GM21529 (cell line): ENCODE results near the gene PCDH9.

ENCODE experiments used
- ATAC-seq: cut with Tn5 transposase; IDR thresholded peaks from one replicate; pipeline ENCODE4 v1.9.1; 2021; ENCODE audit not compliant: unreplicated experiment

The PCDH9 gene

DNA sequence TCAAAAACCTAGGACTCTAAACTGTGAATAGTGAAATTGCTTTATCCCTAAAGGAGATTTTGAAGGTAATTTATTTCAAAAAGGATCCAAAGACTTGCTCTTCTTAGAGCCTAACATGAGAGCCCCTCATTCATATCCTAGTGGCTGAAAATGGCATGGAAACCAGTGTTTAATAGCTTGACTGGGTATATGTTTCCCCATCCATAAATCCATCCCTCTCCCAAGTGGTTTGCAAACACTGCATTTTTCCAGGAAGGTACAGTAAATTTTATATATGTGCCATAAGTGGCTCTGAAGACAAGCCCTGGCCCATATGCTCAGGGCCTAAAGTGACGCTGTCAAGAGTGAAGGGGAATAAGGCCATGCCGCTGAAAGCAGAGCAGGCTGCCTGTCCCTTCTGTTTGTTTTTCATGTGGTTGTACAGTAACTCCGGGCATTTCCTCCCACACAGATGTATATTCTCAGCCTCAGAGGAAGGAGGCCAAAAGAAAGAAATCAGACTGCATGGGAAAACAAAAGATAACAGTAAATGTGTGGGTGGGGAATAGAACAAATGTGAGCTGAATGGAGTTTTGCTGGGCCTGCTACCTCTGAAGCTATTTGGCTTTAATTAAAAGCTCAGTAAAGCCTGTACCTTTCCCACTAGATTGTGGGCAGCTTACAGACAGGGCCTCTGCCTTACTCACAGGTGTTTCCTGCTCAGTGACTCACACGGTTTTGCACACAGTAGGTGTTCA, 181.9 kb downstream of the PCDH9 start:
- peak; percentile 42 for ATAC-seq

DNA sequence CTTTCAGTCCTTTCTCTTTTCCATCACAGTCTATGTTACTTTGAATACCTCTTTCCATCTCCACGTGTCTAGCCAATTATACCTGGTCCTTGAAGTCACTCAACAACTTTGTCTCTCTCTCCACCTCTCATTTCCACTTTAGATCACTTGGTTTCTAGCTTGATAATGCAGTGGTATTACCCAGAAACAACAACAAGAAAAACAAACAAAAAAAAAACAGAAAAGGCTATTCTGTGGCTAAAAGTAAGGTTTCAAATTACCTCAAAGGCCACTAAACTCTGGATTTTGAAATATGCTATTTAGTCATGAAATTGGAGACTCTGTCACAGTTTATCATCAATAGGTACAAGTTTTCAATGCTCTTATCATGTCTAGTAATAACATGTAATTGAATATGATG, 184.8 kb downstream of the PCDH9 start:
- no peak for ATAC-seq

DNA sequence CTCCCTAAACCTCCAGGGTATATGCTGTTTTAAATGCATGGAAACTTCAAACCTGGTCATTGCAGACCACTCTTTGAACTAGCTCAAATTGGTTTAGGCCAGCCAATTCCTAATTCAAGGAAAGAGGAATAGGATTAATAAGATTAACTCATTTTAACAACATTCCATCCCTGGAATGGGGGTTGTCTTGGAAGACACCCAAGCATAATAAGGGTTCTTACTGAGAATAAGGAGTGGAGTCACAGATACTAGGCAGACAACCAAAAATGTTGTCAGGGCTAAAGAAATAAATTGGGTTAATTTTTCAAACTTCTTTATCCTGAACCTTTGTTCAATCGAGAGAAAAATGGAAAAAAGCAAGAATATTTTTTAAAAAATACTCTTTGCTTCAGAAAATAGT, 186.2 kb downstream of the PCDH9 start:
- ATAC-seq = no peak

DNA sequence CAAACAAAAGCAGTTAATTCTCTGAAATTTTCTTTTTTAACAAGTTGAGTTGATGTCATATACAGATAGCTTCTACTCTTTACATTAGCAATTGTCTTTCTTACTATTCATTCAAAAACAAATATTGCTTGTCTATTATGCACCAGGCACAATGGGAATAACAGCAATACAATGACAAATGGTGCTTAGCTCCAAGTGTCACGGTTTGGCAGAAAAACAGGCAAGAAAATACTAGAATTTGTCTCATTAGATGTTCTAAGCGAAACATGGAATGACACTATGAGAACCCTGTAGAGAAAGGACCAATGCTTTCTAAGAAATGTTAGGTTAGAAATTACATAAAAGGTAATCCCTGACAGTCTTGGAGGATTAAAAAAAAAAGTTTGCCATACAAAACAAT, 187.6 kb downstream of the PCDH9 start:
- ATAC-seq = no peak

DNA sequence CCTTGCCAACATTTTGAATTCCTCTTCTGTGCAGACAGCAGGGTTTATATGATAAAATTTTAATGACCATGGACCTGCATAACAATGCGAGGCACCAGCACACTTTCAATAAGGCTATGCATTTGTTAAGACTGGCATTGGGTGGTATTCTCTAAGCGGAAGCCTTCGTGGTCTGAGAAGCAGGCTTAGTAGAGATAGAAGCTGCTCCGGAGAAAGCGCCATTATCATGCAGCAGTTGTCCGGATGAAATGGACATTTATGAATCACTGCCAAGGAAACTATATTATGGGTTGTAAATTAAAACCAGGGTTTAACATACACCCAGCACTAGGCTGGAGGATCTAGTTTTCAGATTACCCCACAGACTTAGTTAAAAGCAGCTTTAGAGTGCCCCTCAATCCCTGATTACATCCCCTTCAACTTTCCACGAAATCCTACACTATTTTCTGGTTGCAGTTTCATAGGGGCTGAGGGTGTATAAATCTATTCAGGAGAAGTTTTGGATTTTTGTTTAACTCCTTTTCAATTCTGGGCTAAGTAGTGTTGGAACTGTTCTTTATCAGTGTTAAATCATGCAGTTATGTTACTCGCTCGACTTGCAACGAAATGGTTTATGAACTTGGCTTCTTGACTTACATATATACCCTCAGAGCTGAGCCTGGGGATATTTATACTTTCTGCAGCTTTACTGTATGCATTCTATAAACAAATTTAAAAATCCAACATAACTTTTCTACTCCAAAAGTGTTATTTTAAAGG, 193.3 kb downstream of the PCDH9 start:
- ATAC-seq = no peak

DNA sequence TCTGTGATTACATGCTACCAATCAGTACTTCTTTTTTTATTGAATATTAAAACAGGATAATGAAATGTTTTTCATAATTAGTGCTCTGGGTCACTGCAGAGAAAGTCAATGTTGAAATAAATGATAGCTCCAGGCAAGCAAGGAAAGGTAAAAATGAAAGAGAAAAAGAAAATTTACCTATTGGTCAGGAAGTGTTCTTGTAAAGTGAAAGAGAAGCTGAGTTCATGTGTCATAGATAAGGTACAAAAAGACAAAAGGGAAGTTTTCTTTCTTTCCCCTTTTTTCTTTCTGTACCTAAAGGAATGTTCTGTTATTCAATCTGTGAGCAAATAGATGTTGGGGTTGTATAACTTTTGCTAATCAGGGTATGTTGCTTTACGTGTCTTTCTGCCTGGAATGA, 197.0 kb downstream of the PCDH9 start:
- no peak for ATAC-seq

DNA sequence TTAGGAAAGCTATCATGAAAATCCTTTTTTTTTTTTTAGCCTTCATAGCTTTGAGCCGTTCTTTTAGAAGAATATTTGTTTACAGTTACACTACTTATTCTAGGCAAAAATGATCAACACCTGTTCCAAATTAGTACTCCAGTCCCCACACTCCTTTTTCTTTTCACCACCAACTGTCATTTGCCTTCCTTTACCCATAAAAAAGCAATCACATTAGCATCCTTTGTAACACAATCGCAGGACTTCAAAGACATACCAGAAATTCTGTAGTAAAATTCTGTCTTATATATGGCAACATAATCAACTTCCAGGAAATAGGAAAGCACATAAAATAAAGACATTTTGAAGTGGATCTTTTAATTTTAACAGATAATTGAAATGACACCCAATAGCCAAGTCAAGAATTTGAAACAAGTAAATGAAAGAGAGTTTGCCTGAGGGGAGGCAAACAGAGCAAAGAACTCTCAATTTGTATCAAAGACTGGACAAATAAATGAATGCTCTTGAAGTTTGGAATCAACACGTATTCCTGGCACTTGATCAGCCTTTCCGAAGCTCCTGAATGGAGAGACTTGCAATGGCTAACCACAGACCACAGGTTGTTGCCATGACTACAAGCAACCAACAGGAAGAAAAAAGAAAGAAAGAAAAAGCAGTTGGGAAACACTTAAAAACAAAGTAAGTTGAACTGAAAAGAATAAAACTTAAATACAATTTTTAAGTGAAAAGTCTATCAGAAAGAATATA, 206.8 kb downstream of the PCDH9 start:
- no peak for ATAC-seq

DNA sequence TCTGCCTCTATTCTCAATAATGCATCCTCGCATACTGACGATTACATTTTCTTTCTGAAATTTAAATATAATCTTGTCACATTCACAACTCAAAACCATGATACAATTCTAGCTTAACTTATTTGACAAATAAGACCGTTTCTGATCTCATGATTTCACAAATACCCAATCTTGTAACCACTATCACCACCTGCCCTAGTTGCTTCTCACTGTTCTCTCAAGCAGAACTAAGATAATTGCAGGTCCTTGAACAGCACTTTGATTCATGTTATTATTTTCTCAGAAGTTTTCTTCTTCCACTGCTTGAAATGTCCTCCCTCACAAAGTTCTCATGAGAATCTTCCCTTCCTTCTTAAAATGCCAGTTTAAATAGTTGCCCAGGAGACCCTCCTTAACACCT, 211.4 kb downstream of the PCDH9 start:
- ATAC-seq = no peak

DNA sequence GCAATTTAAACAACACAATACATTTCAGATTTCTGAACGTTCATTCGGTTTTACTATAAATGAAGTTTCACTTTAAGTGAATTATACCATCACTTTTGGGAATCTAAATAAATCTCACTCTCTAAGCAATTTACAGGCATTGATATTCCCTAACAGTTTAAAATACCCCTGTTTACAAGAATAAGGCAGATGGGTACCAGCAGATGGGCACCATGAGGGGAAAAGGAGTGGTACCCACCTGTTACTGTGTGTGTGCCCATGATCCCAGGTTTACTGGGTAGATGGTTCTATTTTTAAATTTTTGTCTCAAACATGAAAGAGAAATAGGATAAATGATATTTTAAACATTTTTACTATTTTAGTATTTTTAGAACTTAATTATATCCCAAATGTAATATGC, 212.9 kb downstream of the PCDH9 start:
- no peak for ATAC-seq

DNA sequence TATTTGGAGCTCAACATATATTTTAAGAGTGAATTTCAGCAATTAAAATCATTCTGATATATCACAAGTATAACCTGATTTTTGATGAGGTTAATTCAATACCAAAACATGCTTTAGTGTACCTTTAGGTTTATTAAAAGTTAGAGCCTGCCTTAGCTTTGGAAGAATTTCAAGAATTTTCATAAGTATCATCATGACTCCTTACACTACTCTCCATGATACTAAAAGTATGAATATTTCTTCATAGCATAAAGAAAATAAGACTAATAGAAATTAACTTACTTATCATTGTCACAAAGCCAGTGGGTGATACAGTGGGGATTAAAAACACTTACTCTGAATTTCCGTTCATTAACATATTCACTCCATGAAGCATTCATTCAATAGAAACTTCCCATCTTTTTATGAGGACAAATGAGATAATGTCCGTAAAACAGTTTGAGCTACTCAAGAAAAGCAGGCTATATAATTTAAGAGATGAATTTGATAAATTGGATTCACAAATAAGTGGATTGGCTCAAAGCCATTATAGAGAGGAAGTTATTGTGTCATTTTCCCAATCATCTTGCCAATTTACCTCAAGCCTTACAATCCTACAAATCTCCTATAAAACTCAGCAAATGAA, 214.0 kb downstream of the PCDH9 start:
- no peak for ATAC-seq

DNA sequence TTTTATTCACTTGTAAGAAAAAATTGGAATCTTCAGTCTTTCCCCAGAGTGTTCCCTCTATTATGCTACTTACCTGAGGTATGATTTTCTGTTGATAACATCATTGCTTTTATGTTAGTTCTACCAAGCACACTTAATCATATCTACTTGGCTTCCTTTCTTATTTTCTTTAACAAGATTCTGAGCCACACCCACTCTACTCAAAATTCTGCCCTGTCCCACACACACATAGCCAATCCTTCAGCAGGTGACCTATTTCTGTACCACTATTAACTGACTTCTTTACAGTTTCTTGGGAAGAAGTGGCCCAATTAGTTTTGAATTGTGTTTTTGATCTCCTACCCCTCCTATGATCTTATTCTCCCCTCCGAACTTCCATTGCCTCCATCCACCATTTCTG, 215.7 kb downstream of the PCDH9 start:
- ATAC-seq = no peak

DNA sequence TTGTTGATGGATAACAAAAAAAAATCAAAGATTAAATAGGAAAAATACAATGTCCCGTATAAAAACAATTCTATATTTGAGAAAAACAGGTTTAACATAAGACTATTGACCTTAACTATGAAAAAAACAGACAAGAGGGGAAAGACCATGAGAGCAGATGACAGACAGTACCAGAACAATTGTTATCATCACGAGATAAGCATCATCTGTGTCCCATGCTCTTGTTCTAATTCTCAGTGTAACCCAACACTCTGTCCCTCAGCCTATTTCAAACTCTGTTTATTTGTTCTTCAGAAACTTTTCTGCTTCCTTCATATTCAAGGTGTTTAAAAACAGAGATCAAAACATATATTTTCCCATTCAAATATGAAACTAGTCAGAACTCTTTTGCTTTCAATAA, 216.4 kb downstream of the PCDH9 start:
- ATAC-seq = no peak

DNA sequence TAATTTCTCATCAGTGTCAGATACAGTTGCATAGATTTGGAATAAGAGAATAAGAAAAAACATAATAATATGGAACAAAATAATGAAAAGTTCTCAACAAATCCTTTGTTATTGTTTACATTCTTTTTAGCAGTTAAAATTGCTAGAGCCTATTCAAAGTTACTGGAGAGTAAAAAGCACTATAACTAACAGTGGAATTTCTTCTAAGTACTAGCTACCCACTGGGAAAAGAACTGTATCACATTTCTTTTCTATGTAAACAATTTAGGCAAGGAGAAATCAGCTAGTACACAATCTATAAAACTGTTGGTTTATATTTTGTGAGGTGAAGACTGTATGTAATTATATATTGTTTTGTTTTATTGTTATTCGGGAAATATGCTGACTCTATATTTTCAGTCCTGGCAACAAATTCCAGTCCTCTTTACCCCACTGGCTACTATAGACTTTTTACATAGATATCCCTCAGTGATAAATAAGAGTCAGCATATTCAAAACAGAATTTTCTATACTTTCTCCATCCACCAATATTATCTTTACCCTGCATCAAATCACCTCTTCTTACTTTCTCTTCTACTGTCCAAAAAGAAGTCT, 222.0 kb downstream of the PCDH9 start:
- no peak for ATAC-seq

DNA sequence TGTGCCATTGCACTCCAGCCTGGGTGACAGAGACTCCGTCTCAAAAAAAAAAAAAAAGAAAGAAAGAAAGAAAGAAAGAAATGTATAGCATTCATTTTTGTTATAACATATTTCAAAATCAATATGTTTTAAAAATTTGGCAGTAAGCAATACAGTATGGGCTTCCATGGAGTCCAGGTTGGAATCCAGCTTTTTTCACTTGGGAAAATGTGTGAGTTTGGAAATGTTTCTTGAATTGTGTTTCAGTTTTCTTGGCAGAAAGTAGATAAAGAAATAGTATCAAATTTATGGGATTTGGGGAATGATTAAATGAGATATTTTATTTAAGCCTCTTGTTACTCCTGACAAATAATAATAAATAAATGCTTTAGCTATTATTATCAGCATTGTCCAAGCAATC, 225.6 kb downstream of the PCDH9 start:
- ATAC-seq = no peak

DNA sequence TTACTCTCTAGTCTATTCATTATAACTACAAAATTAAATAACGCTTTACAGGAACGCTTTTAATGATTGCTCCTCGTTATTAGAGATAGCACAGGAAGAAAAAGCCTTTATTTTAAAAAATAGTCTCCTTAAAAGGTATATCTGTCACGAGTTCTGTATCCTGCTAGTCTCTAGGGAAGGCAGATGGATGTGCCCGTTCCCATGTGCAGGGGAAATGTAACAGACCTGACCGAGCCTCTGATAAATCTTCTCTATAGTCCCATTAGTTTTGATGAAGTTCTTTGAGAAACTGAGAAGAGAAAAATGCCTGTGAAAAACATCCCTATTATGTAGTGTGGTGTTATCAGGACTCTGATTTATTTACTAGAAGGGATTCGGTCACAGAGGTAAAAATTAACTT, 226.4 kb downstream of the PCDH9 start:
- no peak for ATAC-seq

DNA sequence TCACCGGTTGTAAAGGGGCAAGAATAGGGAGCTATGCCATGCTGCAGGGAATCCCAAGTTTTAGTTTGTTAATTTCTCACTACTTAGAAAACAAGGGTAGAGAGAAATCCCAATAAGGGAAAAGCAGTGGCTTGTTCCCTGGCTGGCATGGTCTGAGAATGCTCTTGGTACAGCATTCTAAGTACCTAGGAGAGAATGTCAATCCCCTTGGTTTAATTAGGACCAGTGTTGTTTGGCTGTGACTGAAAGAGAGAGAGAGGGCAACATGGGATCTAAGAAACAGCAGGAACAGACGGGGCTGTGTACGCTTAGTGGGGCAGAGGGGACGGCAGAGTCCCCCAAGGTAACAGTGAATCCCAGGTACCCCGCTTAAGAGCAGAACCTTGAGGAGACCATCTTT, 228.8 kb downstream of the PCDH9 start:
- ATAC-seq = no peak

DNA sequence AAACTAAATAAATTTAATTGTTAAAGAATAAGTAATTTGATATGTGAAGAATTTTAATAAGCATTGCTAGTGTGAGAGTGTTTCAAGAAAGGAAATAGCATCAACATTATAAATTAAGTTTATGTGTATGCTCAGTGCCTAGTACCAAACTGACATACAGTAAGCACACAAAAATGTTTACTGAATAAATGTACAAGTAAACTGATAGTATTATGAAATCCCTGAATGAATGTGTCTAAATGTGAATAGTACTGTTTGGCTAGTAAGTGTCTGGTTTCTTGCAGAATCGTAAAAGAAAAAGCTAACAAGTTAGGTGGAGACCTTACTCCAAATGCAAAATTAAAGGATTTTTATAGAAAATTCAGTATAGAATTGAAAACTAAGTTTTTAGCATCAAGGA, 233.6 kb downstream of the PCDH9 start:
- no peak for ATAC-seq

DNA sequence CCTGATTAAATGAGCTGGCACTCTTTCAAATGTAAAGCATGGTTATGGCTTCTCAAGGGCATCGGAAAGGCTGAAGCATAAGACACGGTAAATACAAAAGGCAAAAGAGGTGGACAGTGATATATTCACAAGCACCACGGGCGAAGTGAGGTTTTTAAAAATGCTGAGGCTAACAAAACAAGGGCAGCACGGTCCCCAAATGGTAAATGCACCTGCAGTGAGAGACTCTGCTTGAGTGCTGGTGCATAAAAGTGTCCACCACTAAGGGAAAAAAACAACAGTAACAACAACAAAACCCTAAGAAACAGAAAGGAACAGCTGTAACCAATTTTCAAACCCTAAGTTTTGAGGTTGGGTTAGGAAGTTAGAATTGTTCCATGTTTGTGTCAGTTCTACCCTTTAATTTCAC, 234.9 kb downstream of the PCDH9 start:
- ATAC-seq = peak; percentile 57

DNA sequence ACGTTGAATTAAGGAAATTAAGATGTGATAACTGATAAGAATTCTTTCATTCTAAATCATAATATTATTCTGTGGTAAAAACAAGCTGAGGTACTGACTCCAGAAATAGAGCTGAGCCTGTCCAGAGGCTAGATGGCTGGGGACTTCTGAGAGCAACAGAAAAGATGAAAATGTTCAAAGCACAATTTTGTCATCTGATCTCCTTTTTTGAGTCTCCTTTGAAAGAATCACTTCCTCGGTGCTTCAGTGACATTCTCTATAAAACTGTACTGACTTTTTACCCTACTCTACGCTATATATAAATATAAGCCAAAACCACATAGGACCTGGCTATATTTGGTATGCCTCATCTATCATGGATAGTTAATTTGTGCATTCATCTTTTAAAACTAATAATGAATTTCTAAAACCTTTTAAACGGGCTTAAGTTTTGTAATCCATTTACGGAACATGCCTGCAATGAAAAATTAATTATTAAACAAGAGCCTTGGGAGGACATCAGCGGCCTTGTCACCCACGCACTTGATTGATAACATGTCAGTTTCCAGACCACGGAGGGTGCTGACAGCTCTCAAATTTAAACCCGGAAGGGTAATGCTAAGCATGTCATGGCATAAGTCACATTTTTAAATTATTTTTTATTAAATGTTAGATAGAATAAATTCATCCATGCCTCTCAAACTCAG, 235.5 kb downstream of the PCDH9 start:
- peak; percentile 35 for ATAC-seq

DNA sequence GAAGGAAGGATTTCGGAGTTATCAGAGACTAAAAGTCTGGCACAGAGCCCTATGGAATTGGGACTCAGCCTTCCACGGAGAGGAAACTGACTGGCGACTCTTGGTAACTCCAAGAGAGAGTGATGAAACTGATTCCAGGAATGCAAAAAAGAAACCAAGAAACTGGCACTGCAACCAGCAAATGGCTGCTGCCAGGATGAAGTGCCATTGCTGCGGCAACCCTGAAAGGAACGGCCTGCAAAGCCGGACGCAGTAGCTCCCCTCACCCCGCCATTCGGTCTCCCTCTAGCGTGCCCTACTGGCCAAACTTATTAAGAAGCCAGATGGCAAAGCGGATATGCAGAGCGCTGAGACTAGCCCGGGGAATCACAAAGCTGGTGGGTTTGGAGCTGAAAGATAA, 236.0 kb downstream of the PCDH9 start:
- peak; percentile 70 for ATAC-seq

DNA sequence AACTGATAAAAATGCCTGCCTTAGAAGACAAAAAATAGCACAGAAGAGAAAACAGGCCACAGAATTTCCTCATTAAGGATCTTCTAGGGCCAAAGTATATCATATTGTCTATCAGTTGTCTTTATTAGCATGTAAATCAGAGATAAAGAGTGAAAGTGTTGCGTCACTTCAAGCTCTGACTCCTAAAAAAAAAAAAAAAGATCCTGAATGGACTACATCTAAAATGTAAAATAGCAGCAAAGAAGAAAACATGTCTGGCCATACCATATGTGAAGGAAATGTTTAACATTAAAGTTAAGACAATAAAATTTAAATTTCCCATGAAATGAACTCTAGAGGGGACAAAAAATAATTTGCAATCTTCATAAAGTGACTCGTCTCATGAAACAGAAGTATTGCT, 237.4 kb downstream of the PCDH9 start:
- ATAC-seq = no peak
